Placental epithelial cell (primary cell): Measurements from ENCODE around the gene AJAP1. TPM values are rescaled to one million over a fixed set of nuclear protein-coding genes. Genes with fewer than 3 reads are reported as not detected.

Source experiments
- total RNA-seq: library from RNA; depleted of rRNA; stranded (reverse); fragments of >200 nt; gene quantifications from 2 replicates; pipeline ENCODE4 v1.2.3, GENCODE V29; 2012

AJAP1 gene
- under 0.01 and 0.39 TPM in 2 replicates for total RNA-seq

GRCh38 chr1:4653796-4654725 lies at the start of gene AJAP1:
Gene AJAP1 (plus strand): TSS chr1:4654609. CDS start chr1:4655426, 817 bp downstream.

